Liver (tissue), 9 donors: ENCODE results near the gene DIP2C. TPM values are rescaled to one million over a fixed set of nuclear protein-coding genes. Genes with fewer than 3 reads are reported as not detected.

ENCODE experiments used
- DNase-seq: peaks from one replicate; pipeline ENCODE4 v3.0.0-alpha.2; 2017; ENCODE audit warnings: low spot score
- H3K27ac ChIP-seq, 2 donors: one replicate each; pipeline ENCODE4 v1.7.0; 2013; ENCODE audit warnings: inconsistent platforms in 2 of 2, low read length in 2 of 2, control low read depth in 1 of 2, low read depth in 1 of 2, mild to moderate bottlenecking in 1 of 2
- H3K27me3 ChIP-seq, 4 donors: one replicate each; pipeline versions ENCODE4 v1.6.1 to v1.7.0; 2013; ENCODE audit warnings: low read length in 3 of 4, inconsistent platforms in 1 of 4, mild to moderate bottlenecking in 1 of 4, moderate library complexity in 1 of 4; ENCODE audit not compliant: control insufficient read depth in 4 of 4, insufficient read depth in 4 of 4
- H3K36me3 ChIP-seq, 4 donors: one replicate each; pipeline versions ENCODE4 v1.6.1 to v1.7.0; 2013; ENCODE audit warnings: low read length in 3 of 4, mild to moderate bottlenecking in 3 of 4, low read depth in 1 of 4, moderate library complexity in 1 of 4; ENCODE audit not compliant: control insufficient read depth in 4 of 4, insufficient read depth in 3 of 4
- H3K4me1 ChIP-seq, 4 donors: one replicate each; pipeline versions ENCODE4 v1.6.1 to v1.7.0; 2013; ENCODE audit warnings: low read length in 3 of 4, mild to moderate bottlenecking in 3 of 4, moderate library complexity in 1 of 4; ENCODE audit not compliant: control insufficient read depth in 4 of 4, insufficient read depth in 4 of 4
- H3K4me3 ChIP-seq, 3 donors: one replicate each; pipeline versions ENCODE4 v1.6.1 to v1.7.0; 2013; ENCODE audit warnings: low read length in 3 of 3, control low read depth in 1 of 3, low read depth in 1 of 3, mild to moderate bottlenecking in 1 of 3
- H3K9ac ChIP-seq, 2 donors: one replicate each; pipeline ENCODE4 v1.7.0; 2013; ENCODE audit warnings: low read length in 2 of 2, mild to moderate bottlenecking in 2 of 2, moderate library complexity in 2 of 2, control low read depth in 1 of 2, low read depth in 1 of 2
- H3K9me3 ChIP-seq, 4 donors: one replicate each; pipeline versions ENCODE4 v1.6.1 to v1.7.0; 2013; ENCODE audit warnings: low read length in 3 of 4; ENCODE audit not compliant: control insufficient read depth in 4 of 4
- ATF3 ChIP-seq: IDR thresholded peaks from 2 replicates; pipeline ENCODE4 v1.6.1; 2016; ENCODE audit warnings: antibody characterized with exemption
- CTCF ChIP-seq: fragments of 150-350 bp; IDR thresholded peaks from 2 replicates; pipeline ENCODE4 v1.5.1; 2017; ENCODE audit warnings: improper control_type of control experiment, low read depth, low read length; ENCODE audit not compliant: missing input control
- EGR1 ChIP-seq, 2 donors: IDR thresholded peaks; 2 replicates each; pipeline ENCODE4 v1.6.1; 2016 to 2018; ENCODE audit warnings: antibody characterized with exemption in 2 of 2, low read depth in 2 of 2
- FOXA1 ChIP-seq: IDR thresholded peaks from 2 replicates; pipeline ENCODE4 v1.6.1; 2016; ENCODE audit warnings: antibody characterized with exemption
- FOXA2 ChIP-seq: IDR thresholded peaks from 2 replicates; pipeline ENCODE4 v1.6.1; 2016; ENCODE audit warnings: antibody characterized with exemption
- GABPA ChIP-seq, 2 donors: IDR thresholded peaks in 1 of 2; conservative IDR thresholded peaks in 1 of 2; 2 replicates each; pipeline ENCODE4 v1.6.1; 2016; ENCODE audit warnings: antibody characterized with exemption in 2 of 2, mild to moderate bottlenecking in 1 of 2, moderate library complexity in 1 of 2
- HNF4A ChIP-seq, 2 donors: conservative IDR thresholded peaks; 2 replicates each; pipeline ENCODE4 v1.6.1; 2016; ENCODE audit warnings: antibody characterized with exemption in 2 of 2, mild to moderate bottlenecking in 2 of 2
- HNF4G ChIP-seq: IDR thresholded peaks from 2 replicates; pipeline ENCODE4 v1.6.1; 2016; ENCODE audit warnings: antibody characterized with exemption
- JUND ChIP-seq, 2 donors: IDR thresholded peaks; 2 replicates each; pipeline ENCODE4 v1.6.1; 2016; ENCODE audit warnings: antibody characterized with exemption in 2 of 2
- MAX ChIP-seq: IDR thresholded peaks from 2 replicates; pipeline ENCODE4 v1.6.1; 2016; ENCODE audit warnings: antibody characterized with exemption
- NR2F2 ChIP-seq: IDR thresholded peaks from 2 replicates; pipeline ENCODE4 v1.6.1; 2016; ENCODE audit warnings: antibody characterized with exemption
- RAD21 ChIP-seq, 2 donors: IDR thresholded peaks; 2 replicates each; pipeline ENCODE4 v1.6.1; 2016; ENCODE audit warnings: antibody characterized with exemption in 2 of 2, mild to moderate bottlenecking in 2 of 2
- REST ChIP-seq: IDR thresholded peaks from 2 replicates; pipeline ENCODE4 v1.6.1; 2016; ENCODE audit warnings: antibody characterized with exemption, mild to moderate bottlenecking
- RXRA ChIP-seq, 2 donors: IDR thresholded peaks; 2 replicates each; pipeline ENCODE4 v1.6.1; 2017 to 2018; ENCODE audit warnings: antibody characterized with exemption in 2 of 2, mild to moderate bottlenecking in 1 of 2
- SP1 ChIP-seq: IDR thresholded peaks from 2 replicates; pipeline ENCODE4 v1.6.1; 2018; ENCODE audit warnings: antibody characterized with exemption, mild to moderate bottlenecking
- TAF1 ChIP-seq: conservative IDR thresholded peaks from 2 replicates; pipeline ENCODE4 v1.6.1; 2016; ENCODE audit warnings: antibody characterized with exemption, mild to moderate bottlenecking
- YY1 ChIP-seq: IDR thresholded peaks from 2 replicates; pipeline ENCODE4 v1.6.1; 2016; ENCODE audit warnings: antibody characterized with exemption, mild to moderate bottlenecking
- ZBTB33 ChIP-seq: IDR thresholded peaks from 2 replicates; pipeline ENCODE4 v1.6.1; 2016; ENCODE audit warnings: antibody characterized with exemption
- WGBS: extraction: QIAGEN DNeasy Blood & Tissue Kit; methylation state at CpG from one replicate; pipeline ENCODE4 v1.1.7; 2013; 5-methylcytosine and 5-hydroxymethylcytosine counted together
- polyA plus RNA-seq, 2 donors: library from polyadenylated mRNA; stranded (reverse) in 1 of 2; unstranded in 1 of 2; fragments of 200-250 nt in 1 of 2; fragments of >200 nt in 1 of 2; fragmentation: Nextera tagmentation in 1 of 2; extraction: Ambion mirVana in 1 of 2; gene quantifications; one replicate each; pipeline versions ENCODE4 v1.2.1 to v1.2.3, GENCODE V29; 2013 to 2015
- total RNA-seq, 2 donors: library from RNA; depleted of rRNA; stranded (reverse); fragments of >200 nt; gene quantifications; one replicate each; pipeline ENCODE4 v1.2.3, GENCODE V29; 2014
- donor health status: healthy.
- donor health status: healthy.
- donor health status: healthy.
- donor health status: healthy.
- donor health status: healthy.

Gene DIP2C
- total and polyA plus RNA-seq, 4 donors, result 4.2 to 12.2 (median 5.7) TPM

- H3K9ac ChIP-seq, result no peak overlapping the region
These were observed 129.8 kb downstream of the DIP2C start for GRCh38 chr10:559767-560047.

More at GRCh38 chr10:559767-560047, 129.8 kb downstream of the DIP2C start:
- H3K9me3 ChIP-seq, result no peaks in the 10 kb centered on the region
- no peak overlapping the region for H3K4me3 ChIP-seq
- 82% methylated on average over 8 of the region's 8 CpGs for whole genome bisulfite sequencing
- H3K36me3 ChIP-seq, result no peaks in the 10 kb centered on the region
- H3K27ac ChIP-seq, result no peak overlapping the region
- TF ChIP-seq SP1 (no peak), RAD21 (IDR thresholded peaks at IDR 0.05) (no peak), JUND (IDR thresholded peaks at IDR 0.05) (no peak), ATF3 (no peak), FOXA2 (no peak), HNF4G (no peak), CTCF (no peak), EGR1 (IDR thresholded peaks at IDR 0.05; ENCODE audit: low read depth in 2 of 2) (no peak), REST (no peak), HNF4A (conservative IDR thresholded peaks at IDR 0.05) (no peak), YY1 (no peak), ZBTB33 (no peak), MAX (no peak), RXRA (IDR thresholded peaks at IDR 0.05) (no peak), FOXA1 (no peak), GABPA (IDR thresholded peaks at IDR 0.05 in 1 of 2, conservative IDR thresholded peaks at IDR 0.05 in 1 of 2) (no peak), TAF1 (no peak), NR2F2 (no peak)
- DNase-seq, result no peak
- H3K27me3 ChIP-seq, result no peaks in the 10 kb centered on the region
- H3K4me1 ChIP-seq, result peaks cover 0 to 11% (median 0%) of the 10 kb centered on the region in 4 donors
